AG04450 (cell line): ENCODE results near the gene ZKSCAN3. TPM values are rescaled to one million over a fixed set of nuclear protein-coding genes. Genes with fewer than 3 reads are reported as not detected.

Source experiments
- CTCF ChIA-PET: fragments of 300-600, 350-600 bp; formaldehyde crosslinking; extraction: SDS; loops from one replicate; lab custom pipeline; 2022; ENCODE audit warnings: antibody characterized with exemption, inconsistent platforms; lab: Charles Lee
- POLR2A ChIA-PET: fragments of 350-600 bp; formaldehyde crosslinking; extraction: SDS; loops from one replicate; lab custom pipeline; 2021; ENCODE audit warnings: antibody characterized with exemption, inconsistent platforms; lab: Yijun Ruan, JAX
- DNase-seq: peaks from one replicate; pipeline ENCODE4 v3.0.0-alpha.2; 2011; ENCODE audit warnings: low read depth, low spot score
- H3K27ac ChIP-seq: one replicate; pipeline ENCODE4 v1.5.1; 2012; ENCODE audit warnings: low read depth, low read length, control low read depth
- H3K27me3 ChIP-seq: one replicate; pipeline ENCODE4 v1.6.0; 2012; ENCODE audit warnings: low read length; ENCODE audit not compliant: control insufficient read depth, insufficient read depth
- H3K4me3 ChIP-seq: 2 replicates; pipeline ENCODE4 v1.5.1; 2011; ENCODE audit warnings: mild to moderate bottlenecking, low read depth, low read length, control low read depth
- H3K9me3 ChIP-seq: 2 replicates; pipeline ENCODE4 v1.5.1; 2012; ENCODE audit warnings: low read length; ENCODE audit not compliant: control insufficient read depth, insufficient read depth
- CTCF ChIP-seq: IDR thresholded peaks from 2 replicates; pipeline ENCODE4 v1.5.1; 2011; ENCODE audit warnings: low read depth, low read length, control low read depth, inconsistent platforms
- polyA plus RNA-seq: library from polyadenylated mRNA; depleted of rRNA; stranded (reverse); fragments of >200 nt; gene quantifications from 2 replicates; pipeline ENCODE4 v1.2.3, GENCODE V29; 2011

The ZKSCAN3 gene
- polyA plus RNA-seq, 1 experiment, result 6.0 TPM

- CTCF ChIA-PET, result no interaction called here
- no peaks in the 10 kb centered on the region; the same call in 1 of the 2 replicates for H3K9me3 ChIP-seq
- POLR2A ChIA-PET, result no interaction called here
- DNase-seq, result no peak
- peaks cover 16% of the 10 kb centered on the region for H3K27me3 ChIP-seq
- no peak overlapping the region for H3K4me3 ChIP-seq
- no peak overlapping the region for H3K27ac ChIP-seq
- no peak for TF ChIP-seq CTCF
Observed at GRCh38 chr6:28343898-28344677, 5.7 kb upstream of the ZKSCAN3 start.

DNA sequence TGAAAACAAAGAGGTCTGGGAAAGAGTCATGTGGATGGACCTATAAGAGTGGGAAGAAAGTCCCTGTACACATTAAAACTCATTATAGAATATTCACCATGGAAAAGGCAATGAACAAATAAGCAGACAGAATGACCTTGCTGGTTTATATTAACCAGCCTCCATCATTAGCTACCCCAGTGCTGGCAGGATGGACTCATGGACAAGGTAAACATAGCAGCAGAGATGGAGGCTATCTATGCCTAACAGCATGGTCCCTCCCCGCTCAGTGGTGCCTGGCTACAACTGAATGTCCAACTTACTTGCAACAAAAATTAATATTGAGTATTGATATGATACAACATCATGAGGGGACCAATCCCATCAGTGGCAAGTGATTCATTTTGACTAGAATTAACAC lies 4.5 kb upstream of the ZKSCAN3 start:
- peaks cover 16% of the 10 kb centered on the region for H3K27me3 ChIP-seq
- no peaks in the 10 kb centered on the region; the same call in none of the 2 replicates for H3K9me3 ChIP-seq
- DNase-seq, result no peak
- H3K4me3 ChIP-seq, result no peak overlapping the region
- CTCF ChIA-PET, result no interaction called here
- no peak for TF ChIP-seq CTCF
- POLR2A ChIA-PET, result no interaction called here
- no peak overlapping the region for H3K27ac ChIP-seq

DNA sequence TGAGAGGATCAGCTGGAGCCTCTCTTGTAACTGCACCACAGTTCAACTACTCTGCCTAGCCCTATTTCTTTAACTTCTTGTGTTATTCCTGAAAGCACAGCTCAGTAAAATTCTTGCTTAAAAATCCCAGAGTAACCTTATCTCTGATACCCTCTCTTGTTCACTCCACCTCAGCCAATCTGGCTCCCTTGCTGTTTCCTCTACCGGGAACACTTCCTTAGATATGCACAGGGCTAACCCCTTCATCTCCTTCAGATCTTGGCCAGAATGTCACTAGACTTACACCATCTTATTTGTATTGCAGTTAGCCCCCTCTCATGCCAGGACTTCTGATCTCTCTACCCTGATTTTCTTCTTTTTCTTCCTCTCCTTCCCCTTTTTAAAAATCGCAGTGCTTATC lies 2.6 kb upstream of the ZKSCAN3 start:
- Histone ChIP-seq H3K27me3 (peaks cover 11% of the 10 kb centered on the region), H3K9me3 (no peaks in the 10 kb centered on the region; the same call in 1 of the 2 replicates), H3K4me3 (no peak overlapping the region), H3K27ac (no peak overlapping the region)
- ChIA-PET CTCF (interaction anchor here (0.8 to 1.7 kb wide), 2 partner anchors 9 to 11 kb away, joined by 3 to 7 read pairs; partner anchors contain the start of gene ZSCAN31), POLR2A (no interaction called here)
- TF ChIP-seq CTCF, result no peak
- DNase-seq, result no peak

- Histone ChIP-seq H3K4me3 (peak overlapping the region; percentile 85), H3K27me3 (peaks cover 7% of the 10 kb centered on the region), H3K9me3 (peaks cover 3% of the 10 kb centered on the region; the same call in 1 of the 2 replicates), H3K27ac (no peak overlapping the region)
- no peak for TF ChIP-seq CTCF
- CTCF ChIA-PET, result interaction anchor here (0.6 kb wide), 1 partner anchor 529 kb away, joined by 6 read pairs; no protein-coding TSS in a partner anchor
- POLR2A ChIA-PET, result interaction anchor here (0.7 to 1.8 kb wide), 4 partner anchors 14 to 208 kb away, joined by 3 to 11 read pairs (median 6); partner anchors contain the start of genes PGBD1, ZKSCAN8, ZSCAN26 and ZSCAN31
- no peak for DNase-seq
Observed at GRCh38 chr6:28349344-28349891, 329 bp upstream of the ZKSCAN3 start.
